GM18511 (cell line): ENCODE measurements around the gene MYADML2.
A peak's percentile ranks its signal among the peaks of the same experiment; 100 is the strongest.

Experiments used
- ATAC-seq: cut with Tn5 transposase; IDR thresholded peaks from one replicate; pipeline ENCODE4 v1.9.1; 2021; ENCODE audit warnings: mild to moderate bottlenecking, moderate library complexity; ENCODE audit not compliant: unreplicated experiment

The MYADML2 gene

GRCh38 chr17:81912441-81913309 is 34.4 kb downstream of the MYADML2 start:
- ATAC-seq: no peak

- no peak for ATAC-seq
Observed at GRCh38 chr17:81911969-81912368, 35.1 kb downstream of the MYADML2 start.

DNA sequence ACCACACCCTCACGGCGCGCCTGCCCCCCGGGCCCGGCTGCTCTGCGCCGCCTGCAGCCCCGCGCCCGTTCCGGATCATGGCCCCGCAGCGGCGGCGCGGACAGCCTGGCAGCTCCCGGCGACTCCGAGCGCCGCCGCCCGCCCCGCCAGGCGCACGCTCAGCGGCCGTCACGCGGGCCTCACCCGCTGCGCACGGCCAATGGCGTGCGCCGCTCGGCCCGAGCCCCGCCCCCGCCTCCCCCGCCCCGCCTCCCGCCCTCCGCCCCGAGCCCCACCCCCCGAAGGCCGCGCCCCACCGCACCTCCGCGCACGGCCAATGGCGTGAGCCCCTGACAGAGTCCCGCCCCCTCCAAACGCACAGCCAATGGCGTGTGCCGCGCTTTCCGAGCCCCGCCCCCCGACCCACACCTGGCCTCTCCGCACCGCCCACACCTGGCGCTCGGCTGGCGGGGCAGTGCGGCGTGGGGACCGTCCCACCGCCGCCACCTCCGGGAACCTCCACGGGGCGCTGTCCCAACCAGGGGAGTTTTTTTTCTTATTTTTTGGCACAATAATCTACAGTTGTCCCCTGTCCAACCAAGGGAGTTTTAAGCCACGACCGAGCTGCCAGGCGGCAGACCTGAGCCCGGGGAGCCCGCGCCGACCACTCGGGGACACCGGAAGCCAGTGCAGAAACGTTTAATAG is 35.6 kb downstream of the MYADML2 start, which contains the start of gene PCYT2:
PCYT2 (minus strand) TSS at position 123 of the 685 bp plus-strand sequence; CDS start at position 79, 44 bp downstream.
- peak; percentile 78 for ATAC-seq

DNA sequence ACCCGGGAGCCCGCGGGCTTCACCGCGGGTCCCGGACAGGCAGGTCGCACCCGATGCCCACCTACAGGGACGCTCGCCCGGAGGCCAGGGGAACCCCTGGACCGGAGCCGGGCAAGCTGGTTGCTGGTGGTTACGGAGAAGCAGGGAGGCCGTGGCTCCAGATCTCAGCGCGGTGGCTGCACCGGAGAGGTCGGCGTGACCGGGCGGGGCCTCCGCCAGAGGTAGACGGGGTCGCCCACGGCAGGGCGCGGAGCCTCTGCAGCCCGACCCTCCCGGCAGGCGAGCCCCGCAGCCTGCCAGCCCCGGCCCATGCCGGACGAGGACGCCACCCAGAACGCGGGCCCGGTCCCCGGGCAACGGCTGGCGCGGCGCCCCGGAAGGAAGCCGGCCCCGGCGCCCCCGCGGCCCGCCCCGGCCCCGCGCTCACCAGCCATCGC is 36.2 kb downstream of the MYADML2 start:
- peak; percentile 51 for ATAC-seq

DNA sequence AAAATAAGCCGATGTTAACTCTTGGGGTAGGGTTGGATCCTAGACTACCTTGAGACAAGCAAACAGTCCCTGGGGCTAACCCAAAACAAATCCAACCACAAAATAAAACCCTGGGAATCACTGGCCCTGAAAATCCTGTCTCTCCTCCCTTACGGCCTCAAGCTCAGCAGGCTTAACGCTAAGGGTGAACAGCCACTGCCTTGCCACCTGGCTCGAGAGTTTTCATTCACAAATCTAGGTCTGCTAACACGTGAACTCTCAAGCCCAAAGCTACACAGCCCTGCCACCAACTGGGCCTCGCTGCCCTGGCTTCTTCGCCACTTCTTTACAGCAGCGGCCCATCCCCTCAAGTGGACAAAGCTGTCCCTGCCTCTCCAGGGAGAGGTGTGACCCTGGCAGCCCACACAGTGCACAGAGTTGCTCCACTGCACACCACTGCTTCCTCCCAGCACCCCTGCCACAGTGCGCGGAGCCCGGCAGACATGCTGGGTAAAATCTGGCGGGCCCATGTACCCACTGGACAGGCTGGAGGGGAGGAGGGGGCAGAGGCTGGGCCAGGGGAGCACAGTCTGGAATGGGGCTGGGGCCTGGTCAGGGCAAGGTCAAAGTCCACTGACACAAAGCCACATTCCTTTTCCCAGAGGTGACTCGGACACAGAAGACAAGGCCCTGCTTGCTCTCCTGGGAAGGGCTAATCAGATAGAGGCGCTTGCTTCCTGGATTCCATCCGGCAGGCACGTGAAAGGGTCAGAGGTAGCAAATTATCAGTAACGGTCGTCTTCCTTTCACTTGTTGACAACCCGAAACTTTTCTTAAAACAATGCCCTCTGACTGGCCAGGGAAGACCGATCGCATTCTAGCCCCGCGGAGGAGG is 36.8 kb downstream of the MYADML2 start:
- no peak for ATAC-seq

DNA sequence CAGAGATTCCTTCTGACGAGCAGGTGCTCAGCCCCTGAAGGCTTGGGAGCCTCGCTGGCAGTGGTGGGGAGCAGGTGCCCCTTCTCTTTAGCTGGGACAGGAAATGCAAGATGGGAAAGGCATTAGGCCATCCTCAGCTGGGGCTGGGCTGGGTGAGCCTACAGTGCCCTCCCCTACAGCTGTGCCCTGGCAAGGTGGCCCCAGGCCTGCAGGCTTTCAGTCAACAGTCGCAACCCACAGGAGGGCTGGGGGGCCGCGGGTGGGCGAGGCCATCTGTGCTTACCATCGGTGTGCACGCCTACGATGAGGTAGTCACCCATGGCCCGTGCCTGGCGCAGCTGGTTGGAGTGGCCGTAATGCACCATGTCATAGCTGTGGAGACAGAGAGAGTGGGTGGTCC is 37.8 kb downstream of the MYADML2 start:
- no peak for ATAC-seq

- ATAC-seq: no peak
Observed at GRCh38 chr17:81908793-81909192, 38.2 kb downstream of the MYADML2 start.

DNA sequence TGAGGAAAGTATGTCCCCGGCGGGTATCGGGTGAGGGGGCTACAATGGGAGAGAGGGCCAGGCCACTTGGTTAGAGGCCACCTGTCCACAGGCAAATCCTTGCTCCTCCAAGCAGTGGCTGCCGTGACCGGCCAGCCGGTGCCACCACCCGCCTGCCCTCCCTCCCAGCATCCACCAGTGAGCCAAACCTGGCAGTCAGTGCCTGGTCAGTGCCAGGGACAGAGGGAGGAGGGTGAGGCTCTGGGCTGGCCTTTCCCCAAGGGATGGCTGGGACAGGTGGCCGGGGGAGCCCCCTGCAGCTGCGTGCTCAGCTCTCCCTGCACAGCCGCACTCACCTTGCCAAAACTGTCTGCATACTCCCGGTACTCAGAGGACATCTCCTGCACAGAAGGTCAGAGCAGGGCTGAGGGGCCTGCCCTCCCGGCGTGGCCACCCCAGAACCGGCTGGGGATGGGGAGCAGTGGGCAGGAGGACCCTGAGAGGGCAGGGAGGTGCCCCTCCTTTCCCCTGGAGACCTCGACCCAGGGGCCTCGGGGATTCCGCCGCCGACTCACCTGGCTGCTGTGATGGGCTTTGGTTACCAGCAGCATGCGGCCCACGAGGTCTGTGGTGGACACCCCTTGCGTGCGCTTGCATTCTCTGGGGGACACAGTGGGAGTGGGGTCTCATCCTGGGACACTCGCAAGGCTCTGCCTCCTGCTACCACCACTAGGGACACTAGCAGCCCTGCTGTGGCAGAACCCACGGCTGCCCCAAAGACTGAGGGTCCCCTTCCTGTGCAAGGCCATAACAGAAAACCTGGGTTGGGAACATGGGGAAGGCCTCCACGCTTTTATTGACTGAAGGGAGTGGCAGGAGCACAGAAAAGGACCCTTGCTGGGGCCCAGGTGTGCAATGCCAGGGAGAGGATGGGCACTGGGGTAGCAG is 39.6 kb downstream of the MYADML2 start:
- ATAC-seq: no peak

GRCh38 chr17:81906476-81907218 is 40.4 kb downstream of the MYADML2 start:
- no peak for ATAC-seq

DNA sequence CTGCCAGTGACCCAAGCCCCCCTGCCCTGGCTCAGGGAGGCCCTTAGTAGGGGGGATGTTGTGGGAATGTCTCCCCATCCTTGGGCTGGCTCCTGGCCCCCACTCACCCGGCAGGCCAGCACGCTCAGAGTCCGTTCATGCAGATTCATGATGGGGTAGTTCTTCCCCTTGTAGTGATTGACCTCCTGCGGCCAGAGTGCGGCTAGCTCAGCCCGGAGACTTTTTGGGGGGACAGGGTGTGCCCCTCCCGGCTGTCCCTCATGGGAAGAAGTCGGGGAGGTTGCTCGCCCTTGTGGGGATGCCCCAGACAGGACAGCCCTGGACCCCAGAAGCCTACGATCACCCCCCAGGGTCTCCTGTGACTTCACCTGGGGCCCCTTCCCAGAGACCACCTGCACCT is 41.0 kb downstream of the MYADML2 start:
- ATAC-seq: no peak

GRCh38 chr17:81905424-81905875 is 41.6 kb downstream of the MYADML2 start:
- no peak for ATAC-seq

DNA sequence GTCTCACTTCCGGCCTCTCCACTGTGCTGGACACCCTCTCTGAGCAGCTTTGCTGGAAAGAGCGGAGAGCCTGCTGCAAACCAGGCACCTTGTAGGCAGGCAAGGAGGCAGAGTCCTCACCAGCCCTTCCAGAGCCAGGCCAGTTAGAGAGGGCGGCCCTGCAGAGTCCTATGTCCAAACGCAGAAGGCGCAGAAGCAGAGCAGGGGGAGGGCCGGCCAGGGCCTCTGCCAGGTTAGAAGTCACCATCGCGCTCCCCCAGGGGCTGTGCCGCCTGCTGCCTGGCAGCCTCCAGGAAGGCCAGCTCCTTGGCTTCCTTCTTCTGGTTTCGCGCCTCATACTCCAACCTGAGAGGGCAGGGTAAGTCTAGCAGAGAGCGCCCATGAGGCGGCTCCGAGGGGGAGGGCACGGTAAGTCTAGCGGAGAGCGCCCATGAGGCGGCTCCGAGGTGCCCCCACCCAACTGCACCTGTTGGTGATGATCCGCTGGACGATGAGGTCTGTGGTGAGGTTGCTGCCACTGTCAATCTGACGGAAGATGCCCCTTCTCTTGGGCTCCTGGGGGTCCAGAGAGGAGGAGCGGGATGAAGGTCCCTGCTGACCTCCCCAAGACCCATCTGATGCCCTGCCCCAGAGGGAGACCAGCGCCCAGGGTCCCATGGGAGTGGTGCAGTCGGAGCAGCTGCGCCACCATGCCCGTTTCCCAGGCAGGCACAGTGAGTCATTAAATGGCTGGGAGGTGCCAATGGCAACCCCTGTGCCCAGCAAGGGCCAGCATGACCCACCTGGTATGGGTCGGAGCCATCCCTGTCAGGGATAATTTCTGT is 42.2 kb downstream of the MYADML2 start:
- no peak for ATAC-seq

DNA sequence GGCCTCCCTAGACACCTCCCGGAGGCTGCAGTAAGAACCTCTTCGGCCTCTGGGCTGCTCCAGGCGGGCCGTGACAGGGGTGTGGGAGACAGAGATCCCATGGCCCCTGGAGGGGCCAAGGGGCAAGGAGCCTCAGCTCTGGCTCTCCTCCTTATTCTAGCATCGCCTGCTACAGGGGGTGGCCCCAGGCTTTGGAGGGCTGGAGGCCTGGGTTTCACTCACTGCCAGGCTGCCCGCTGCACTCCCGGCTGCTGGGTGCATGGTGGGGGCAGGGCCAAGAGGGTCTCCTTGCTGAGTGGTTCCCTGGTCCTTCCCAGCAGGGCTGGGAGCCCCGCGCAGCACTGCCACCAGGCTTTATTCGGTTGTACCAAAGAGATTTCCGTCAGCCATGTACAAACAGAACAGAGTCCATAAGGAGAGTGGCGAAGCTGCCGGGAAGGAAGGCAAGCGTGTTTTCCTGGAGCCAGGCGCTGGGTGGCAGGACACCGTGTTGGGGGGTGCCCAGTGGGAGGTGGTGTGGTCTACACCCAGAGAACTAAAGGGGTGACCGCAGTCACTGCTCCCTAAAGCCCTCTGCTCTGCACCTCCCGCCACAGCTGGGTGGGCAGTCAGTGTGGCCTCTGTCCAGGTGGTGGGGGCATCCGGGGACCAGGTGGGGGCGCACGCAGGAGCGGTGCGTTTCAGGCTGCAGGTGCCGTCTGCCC is 43.0 kb downstream of the MYADML2 start:
- ATAC-seq: no peak

DNA sequence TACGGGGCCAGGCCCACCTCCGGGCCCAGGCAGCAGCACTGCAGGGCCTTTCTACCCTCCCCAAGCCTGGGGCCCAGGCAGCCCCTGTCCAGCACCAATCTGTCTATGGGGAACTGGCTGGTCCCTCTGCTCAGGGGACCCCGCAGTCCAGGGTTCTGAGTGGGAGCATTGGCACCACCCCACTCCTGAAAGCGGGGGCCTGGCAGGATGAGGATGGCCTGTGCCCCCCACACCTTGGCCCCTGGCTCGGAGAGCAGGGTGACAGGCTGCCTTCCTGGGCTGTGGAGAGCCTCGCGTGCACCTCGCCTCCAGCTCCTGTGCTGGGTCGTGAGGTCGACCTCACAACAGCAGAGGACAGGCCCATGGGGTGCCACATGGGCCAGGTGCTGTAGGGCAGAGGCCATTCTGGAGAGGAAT is 43.6 kb downstream of the MYADML2 start:
- no peak for ATAC-seq

DNA sequence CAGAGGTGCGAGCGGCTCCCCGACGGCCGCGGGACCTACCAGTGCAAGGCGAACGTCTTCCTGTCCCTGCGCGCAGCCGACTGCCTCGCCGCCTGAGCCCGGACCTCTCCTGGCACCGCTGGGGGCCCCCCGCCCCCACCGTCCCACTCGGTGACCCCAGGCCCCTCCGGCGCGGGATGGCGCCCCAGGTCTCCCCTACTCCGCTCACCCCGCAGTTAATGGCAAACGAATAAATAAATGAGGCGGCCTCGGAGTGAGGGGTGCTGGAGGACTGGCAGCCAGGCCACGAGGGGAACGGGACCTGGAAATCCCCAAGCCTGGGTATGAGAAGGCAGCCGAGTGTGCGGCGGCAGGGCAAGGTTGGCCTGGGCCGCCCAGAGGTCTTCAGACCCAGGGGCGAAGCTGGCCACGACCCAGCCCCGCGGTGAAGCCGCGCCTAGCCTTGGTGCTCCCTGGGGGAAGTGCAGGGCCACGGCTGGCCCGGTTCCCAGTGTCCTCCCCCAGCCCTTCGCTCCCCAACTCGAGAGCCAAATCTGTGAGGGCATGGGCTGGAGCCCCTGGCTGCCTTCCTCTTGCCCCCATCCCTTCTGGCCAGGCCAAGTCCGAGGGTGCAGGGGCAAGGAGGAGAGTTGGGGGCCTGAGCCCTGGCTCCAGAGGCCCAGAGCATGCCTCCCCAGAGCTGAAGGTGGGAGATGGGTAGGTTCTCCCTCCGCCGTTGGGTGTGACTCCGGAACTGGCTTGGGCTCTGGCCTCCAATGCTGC is 44.2 kb downstream of the MYADML2 start:
- ATAC-seq: no peak

GRCh38 chr17:81902023-81902652 is 44.9 kb downstream of the MYADML2 start, which contains the start of gene NPB:
TSS of gene NPB (plus strand) at chr17:81902238. CDS start at chr17:81902278, 40 bp downstream.
- ATAC-seq: no peak
